ENCODE data around the gene CYB5B. TPM values are rescaled to one million over a fixed set of nuclear protein-coding genes. Genes with fewer than 3 reads are reported as not detected.
A peak's percentile ranks its signal among the peaks of the same experiment; 100 is the strongest.

CYB5B gene, protein sequence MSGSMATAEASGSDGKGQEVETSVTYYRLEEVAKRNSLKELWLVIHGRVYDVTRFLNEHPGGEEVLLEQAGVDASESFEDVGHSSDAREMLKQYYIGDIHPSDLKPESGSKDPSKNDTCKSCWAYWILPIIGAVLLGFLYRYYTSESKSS
- total RNA-seq (2022) (112 and 118 TPM in 2 replicates), Bru-seq, nascent RNA (percentile 82 among the genes with signal in this experiment), BruChase-seq, experiment 1, labeled RNA remaining after a 6-hour chase (percentile 87 among the genes with signal in this experiment), BruChase-seq, experiment 2, labeled RNA remaining after a 2-hour chase (percentile 85 among the genes with signal in this experiment)
- long read RNA-seq, full-length matches to known transcripts = 118 of 129 reads
- long read RNA-seq, partial matches to known transcripts = 2 of 129 reads
- long read RNA-seq, other reads (novel, unspliced or antisense) = 9 of 129 reads

DNA sequence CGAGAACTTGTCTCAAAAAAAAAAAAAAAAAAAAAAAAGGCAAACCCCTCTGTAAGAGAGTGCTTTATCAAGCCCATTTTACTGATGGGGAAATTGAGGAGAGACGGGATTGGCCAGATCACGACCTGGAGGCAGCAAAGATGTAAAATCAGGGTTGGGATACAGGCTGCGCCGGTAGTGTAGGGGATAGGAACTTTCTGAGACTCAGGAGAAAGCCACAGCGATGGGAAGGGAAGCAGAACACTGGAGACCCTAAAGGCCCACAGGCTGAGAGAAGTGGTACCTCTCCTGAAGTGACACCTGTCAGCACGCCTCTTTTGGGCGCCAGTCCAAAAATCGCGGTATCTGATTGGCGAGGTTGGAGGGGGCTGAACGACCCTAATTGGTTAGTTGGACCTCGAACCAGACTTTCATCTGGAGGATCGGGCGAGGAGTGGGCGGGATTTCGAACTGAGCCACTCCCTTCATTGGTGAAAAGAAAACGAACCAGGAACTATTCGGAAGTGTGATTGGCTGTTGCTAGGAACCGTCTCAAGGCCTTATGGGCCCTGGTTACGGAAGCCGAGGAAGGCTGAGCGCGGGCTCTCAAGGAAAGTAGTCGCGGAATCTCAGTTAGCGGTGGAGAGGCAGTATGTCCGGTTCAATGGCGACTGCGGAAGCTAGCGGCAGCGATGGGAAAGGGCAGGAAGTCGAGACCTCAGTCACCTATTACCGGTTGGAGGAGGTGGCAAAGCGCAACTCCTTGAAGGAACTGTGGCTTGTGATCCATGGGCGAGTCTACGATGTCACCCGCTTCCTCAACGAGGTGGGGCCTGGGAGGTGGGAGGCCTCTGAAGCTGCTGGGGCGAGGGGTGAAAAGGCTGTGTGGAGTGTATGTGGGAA is at the start of gene CYB5B:
CYB5B (plus strand) TSS at position 567 of the 882 bp plus-strand sequence; CDS start at position 632, 65 bp downstream.
- Mint-ChIP-seq H3K36me3 (ENCODE audit: insufficient read depth, unreplicated experiment) (peaks cover 28% of the 10 kb centered on the region), H3K4me1 (ENCODE audit: insufficient read depth, unreplicated experiment) (no peaks in the 10 kb centered on the region), H3K27me3 (ENCODE audit: insufficient read depth, unreplicated experiment) (no peaks in the 10 kb centered on the region), H3K9me3 (ENCODE audit: unreplicated experiment) (peaks cover 11% of the 10 kb centered on the region), H3K27ac (ENCODE audit: low read depth, unreplicated experiment) (peak within 1 kb of the TSS; percentile 91), H3K4me3 (ENCODE audit: unreplicated experiment) (peak within 1 kb of the TSS; percentile 87)
- ChIA-PET POLR2A (interaction anchor here (0.6 to 2.1 kb wide), 24 partner anchors 9 to 302 kb away, joined by 3 to 27 read pairs (median 4); partner anchors contain the start of genes COG8, NFAT5, NIP7 and NQO1), CTCF (interaction anchor here (0.6 to 1.3 kb wide), 3 partner anchors 11 to 28 kb away, joined by 3 to 8 read pairs (median 4); no protein-coding TSS in a partner anchor)
- BruUV-seq (replicated peaks) = no TSS peak
- peak; percentile 99 for DNase-seq (ENCODE audit: unreplicated experiment)
- intact Hi-C loops (cut with micrococcal nuclease) = loop anchor here (1.0 kb wide), 1 partner anchor 28 kb away; no protein-coding TSS in a partner anchor
- TF ChIP-seq, protein P1, sequence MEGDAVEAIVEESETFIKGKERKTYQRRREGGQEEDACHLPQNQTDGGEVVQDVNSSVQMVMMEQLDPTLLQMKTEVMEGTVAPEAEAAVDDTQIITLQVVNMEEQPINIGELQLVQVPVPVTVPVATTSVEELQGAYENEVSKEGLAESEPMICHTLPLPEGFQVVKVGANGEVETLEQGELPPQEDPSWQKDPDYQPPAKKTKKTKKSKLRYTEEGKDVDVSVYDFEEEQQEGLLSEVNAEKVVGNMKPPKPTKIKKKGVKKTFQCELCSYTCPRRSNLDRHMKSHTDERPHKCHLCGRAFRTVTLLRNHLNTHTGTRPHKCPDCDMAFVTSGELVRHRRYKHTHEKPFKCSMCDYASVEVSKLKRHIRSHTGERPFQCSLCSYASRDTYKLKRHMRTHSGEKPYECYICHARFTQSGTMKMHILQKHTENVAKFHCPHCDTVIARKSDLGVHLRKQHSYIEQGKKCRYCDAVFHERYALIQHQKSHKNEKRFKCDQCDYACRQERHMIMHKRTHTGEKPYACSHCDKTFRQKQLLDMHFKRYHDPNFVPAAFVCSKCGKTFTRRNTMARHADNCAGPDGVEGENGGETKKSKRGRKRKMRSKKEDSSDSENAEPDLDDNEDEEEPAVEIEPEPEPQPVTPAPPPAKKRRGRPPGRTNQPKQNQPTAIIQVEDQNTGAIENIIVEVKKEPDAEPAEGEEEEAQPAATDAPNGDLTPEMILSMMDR (IDR thresholded peaks at IDR 0.05; ENCODE audit: unreplicated experiment) = no peak

DNA sequence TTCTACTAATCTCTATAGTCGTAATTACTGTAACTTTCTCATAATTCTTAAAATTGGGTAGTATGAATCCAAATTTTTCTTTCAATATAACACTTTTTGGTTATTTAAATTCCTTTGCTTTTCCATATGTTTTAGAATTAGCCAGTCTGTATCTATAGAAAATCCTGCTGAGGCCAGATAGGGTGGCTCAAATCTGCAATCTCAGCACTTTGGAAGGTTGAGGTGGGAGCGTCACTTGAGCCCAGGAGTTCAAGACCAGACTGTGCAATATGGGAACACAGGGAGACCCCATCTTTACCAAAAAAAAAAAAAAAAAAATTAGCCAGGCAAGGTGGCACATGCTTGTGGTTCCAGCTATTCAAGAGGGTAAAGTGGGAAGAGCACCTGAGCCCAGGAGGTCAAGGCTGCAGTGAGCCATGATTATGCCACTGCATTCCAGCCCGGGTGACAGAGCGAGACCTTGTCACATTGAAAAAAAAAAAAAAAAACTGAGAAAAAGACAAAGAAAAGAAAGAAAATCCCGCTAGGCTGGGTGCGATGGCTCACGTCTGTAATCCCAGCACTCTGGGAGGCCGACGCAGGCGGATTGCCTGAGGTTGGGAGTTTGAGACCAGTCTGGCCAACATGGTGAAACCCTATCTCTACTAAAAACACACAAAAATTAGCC is 47.9 kb upstream of the CYB5B start:
- Mint-ChIP-seq H3K4me1 (ENCODE audit: insufficient read depth, unreplicated experiment) (no peaks in the 10 kb centered on the region), H3K4me3 (ENCODE audit: unreplicated experiment) (no peak overlapping the region), H3K36me3 (ENCODE audit: insufficient read depth, unreplicated experiment) (peaks cover 63% of the 10 kb centered on the region), H3K27me3 (ENCODE audit: insufficient read depth, unreplicated experiment) (no peaks in the 10 kb centered on the region), H3K9me3 (ENCODE audit: unreplicated experiment) (no peaks in the 10 kb centered on the region), H3K27ac (ENCODE audit: low read depth, unreplicated experiment) (no peak overlapping the region)
- POLR2A ChIA-PET = interaction anchor here (1.2 to 1.5 kb wide), 2 partner anchors 9 to 35 kb away, joined by 3 to 4 read pairs; partner anchors contain the start of gene TERF2
- no TSS peak for BruUV-seq (replicated peaks)
- intact Hi-C loops (cut with micrococcal nuclease) = no loop called here
- no peak for DNase-seq (ENCODE audit: unreplicated experiment)
- CTCF ChIA-PET = interaction anchor here (0.6 kb wide), 1 partner anchor 360 kb away, joined by 3 read pairs; no protein-coding TSS in a partner anchor
- TF ChIP-seq, protein P1 (IDR thresholded peaks at IDR 0.05; ENCODE audit: unreplicated experiment) = no peak

DNA sequence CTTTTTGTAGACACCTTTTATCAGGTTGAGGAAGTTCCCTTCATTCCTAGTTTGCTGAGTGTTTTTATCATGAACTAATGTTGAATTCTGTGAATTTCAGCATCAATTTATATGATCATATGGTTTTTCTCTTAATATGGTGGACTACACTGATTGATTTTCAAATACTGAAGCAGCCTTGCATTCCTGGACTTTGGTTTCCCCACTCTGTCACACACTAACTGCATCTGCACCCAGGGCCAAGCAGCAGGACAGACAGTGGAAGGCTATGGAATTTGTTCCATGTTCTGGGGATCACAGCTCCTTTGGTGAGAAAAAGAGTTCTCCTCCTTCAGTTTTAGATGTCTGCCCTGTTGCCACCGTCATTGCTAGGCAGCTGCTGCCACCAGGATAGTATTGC is 46.4 kb upstream of the CYB5B start:
- no peaks in the 10 kb centered on the region for H3K9me3 Mint-ChIP-seq (ENCODE audit: unreplicated experiment)
- POLR2A ChIA-PET = interaction anchor here (0.9 kb wide), 1 partner anchor 193 kb away, joined by 3 read pairs; no protein-coding TSS in a partner anchor
- DNase-seq (ENCODE audit: unreplicated experiment) = no peak
- CTCF ChIA-PET = no interaction called here
- H3K27ac Mint-ChIP-seq (ENCODE audit: low read depth, unreplicated experiment) = no peak overlapping the region
- TF ChIP-seq, protein P1 (IDR thresholded peaks at IDR 0.05; ENCODE audit: unreplicated experiment) = no peak
- H3K27me3 Mint-ChIP-seq (ENCODE audit: insufficient read depth, unreplicated experiment) = no peaks in the 10 kb centered on the region
- no peak overlapping the region for H3K4me3 Mint-ChIP-seq (ENCODE audit: unreplicated experiment)
- no TSS peak for BruUV-seq (replicated peaks)
- peaks cover 67% of the 10 kb centered on the region for H3K36me3 Mint-ChIP-seq (ENCODE audit: insufficient read depth, unreplicated experiment)
- intact Hi-C loops (cut with micrococcal nuclease) = no loop called here
- no peaks in the 10 kb centered on the region for H3K4me1 Mint-ChIP-seq (ENCODE audit: insufficient read depth, unreplicated experiment)

All from MCF 10A (cell line).